GM12801 (cell line): ENCODE data around the gene CNST.

ENCODE experiments used
- TF ChIP-seq, protein P1 (sequence below): IDR thresholded peaks from one replicate; pipeline ENCODE4 v1.5.1; 2011; ENCODE audit warnings: control low read depth; ENCODE audit not compliant: insufficient read length; ENCODE audit errors: extremely low read depth

Gene CNST

DNA sequence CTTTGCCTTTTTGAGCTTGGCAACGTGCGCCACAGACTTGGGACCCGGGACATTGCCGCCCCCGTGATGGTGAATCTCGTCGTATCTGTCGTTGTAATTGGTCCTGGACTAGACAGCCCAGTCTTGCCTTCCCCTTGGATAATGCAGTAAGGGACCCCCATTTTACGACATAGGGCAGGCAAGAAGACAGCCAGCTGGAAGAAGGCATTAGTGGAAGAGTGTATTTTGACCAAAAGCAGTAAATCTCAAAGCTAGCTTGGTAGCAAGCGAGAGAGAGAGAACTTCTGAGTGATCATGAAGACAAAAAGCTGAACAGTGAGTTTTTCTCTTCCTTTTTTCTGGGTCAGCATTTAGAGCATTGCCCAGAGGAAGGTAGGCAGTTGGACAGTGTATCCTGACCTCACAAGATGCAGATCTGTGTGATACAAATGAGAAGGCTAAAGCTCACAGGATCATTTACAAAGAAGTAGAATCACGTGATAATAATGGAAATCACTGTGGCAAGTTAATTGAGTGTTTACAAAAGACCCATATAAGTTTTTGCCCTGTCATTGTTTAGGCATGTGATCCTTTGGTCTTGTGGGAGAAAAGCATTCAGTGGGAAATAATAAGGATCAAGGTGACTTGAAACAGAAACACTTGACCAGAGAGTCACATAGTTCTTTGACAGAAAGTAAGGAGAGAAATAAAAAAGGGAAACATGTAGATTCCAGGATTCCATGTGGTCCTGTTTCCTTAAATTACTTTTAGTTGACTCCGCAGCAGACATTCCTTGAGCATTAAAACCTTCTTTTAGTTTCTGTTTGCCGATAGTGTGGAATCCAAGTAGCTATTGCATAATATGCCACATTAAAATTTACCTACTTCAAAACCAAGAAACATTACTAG lies 66.3 kb downstream of the CNST start:
- TF ChIP-seq, protein P1, sequence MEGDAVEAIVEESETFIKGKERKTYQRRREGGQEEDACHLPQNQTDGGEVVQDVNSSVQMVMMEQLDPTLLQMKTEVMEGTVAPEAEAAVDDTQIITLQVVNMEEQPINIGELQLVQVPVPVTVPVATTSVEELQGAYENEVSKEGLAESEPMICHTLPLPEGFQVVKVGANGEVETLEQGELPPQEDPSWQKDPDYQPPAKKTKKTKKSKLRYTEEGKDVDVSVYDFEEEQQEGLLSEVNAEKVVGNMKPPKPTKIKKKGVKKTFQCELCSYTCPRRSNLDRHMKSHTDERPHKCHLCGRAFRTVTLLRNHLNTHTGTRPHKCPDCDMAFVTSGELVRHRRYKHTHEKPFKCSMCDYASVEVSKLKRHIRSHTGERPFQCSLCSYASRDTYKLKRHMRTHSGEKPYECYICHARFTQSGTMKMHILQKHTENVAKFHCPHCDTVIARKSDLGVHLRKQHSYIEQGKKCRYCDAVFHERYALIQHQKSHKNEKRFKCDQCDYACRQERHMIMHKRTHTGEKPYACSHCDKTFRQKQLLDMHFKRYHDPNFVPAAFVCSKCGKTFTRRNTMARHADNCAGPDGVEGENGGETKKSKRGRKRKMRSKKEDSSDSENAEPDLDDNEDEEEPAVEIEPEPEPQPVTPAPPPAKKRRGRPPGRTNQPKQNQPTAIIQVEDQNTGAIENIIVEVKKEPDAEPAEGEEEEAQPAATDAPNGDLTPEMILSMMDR: no peak

DNA sequence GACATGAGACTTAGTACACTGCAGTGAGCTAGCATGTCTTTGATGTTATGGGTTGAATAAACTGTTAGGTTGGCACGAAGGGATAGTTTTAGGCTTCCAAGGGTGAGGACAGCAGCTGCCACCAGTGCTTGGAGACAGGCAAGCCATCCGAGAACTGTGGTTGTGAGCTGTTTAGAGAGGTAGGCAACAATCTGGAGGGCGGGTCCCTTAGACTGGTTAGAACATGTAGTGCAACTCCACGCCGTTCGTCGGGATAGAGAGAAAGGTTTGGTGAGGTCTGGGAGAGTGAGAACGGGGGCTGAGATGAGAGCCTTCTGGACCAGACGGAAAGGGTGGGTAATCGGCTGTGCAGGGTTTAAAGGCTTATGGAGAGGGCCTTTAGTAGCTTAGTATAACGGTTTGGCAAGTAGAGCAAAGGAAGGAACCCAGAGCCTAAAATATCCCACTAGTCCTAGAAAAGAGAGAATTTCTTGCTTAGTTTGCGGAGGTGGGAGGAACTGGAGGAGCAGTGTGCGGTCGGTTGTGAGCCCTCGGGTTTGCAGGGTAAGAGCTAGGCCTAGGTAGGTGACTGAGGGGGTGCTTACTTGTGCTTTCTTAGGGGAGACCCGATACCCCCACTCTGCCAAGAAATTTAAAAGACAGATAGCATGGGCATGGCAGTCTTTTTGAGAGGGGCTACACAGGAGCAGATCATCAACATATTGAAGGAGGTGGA lies 72.8 kb downstream of the CNST start:
- TF ChIP-seq, protein P1: no peak

DNA sequence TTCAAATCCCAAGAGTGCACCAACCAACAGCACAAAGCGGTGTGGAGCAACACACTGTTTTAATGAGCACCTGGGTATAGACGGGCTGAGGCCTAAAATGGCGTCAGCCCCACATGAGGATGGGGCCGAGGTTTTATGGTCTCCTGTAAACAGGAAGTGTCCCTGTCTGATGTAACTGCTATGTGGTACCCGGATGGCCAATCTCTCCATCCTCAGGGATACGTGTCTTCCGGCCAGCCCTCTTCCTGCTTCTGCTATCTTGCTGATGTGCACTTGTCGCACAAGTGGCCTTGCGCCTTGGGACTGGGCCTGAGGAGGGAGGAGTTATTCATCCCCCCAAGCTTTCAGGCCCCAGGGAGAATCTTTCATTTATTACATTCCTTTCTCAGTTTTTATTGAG lies 73.5 kb downstream of the CNST start:
- TF ChIP-seq, protein P1: no peak

DNA sequence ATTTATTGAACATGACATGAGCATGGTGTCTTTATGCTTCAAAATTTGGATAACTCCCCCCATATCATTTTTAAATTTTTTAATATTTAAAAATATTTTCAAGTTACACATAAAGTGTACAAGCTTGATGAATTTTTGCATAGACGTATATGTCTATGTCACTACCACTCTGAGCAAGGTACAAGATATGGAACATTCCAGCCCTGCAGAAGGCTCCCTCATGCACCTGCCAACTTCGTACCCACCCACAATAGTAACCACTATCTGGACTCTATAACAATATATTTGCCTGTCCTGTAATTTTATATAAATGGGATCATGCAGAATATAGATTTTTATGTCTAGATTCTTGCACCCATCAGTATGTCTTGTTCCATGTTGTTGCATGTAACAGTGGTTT lies 74.5 kb downstream of the CNST start:
- TF ChIP-seq, protein P1: no peak

DNA sequence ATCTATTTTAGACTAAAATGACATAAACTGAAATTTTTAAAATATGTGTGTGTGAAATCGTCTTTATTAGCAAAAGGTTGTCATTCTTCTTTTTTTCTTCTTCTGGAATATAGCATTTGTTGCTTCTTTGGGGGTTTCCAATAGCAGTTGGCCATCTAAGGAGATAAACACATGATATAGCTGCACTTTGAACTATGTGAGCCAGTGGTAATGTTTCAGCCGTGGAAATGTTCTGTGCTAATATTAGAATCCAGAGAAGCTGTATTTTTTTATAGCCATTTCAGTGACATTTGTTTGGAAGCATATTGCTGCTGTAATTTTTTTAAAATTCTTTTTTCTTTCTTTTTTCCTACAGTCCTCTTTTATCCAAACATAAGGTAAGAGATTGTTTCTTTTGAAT lies 75.1 kb downstream of the CNST start:
- TF ChIP-seq, protein P1: no peak

DNA sequence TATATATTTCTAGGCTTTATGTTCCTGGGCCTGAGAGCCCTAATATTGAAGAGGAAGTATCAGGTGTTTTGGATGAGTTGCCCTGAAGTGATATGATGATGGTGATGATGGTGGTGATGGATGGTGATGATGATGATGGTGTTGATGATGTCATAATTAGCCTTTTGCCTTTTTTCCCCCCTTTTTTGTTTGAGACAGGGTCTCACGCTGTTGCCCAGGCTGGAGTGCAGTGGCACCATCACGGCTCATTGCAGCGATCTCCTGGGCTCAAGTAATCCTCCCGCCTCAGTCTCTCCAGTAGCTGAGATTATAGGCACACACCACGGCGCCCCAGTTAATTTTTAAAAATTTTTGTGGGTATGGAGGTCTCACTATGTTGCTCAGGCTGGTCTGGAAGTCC lies 76.5 kb downstream of the CNST start:
- TF ChIP-seq, protein P1: no peak

DNA sequence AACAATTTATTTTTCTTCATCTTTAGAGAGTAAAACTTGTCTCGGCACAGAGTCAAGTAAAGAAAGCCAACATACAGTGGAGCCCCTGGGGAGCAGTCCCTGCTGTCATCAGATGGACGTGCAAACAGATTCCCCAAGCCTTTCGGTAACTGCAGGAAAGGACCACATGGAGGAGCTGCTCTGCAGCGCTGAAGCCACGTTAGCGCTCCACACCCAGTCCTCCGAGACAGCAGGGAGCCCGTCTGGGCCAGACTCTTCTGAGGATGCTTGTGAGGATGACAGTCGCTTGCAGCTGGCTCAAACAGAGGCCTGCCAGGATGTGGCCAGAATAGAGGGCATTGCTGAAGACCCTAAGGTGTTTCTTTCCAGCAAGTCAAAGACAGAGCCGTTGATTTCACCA lies 80.9 kb downstream of the CNST start:
- TF ChIP-seq, protein P1: no peak
